GM18868 (cell line): ENCODE data around the gene TMED8.
"Not testable (repeated sequence)": the region's sequence is repeated elsewhere in the genome, so short reads cannot be mapped to it uniquely, and the experiment has no call there.

Source experiments
- ATAC-seq: cut with Tn5 transposase; IDR thresholded peaks from one replicate; pipeline ENCODE4 v1.9.1; 2021; ENCODE audit warnings: mild to moderate bottlenecking, moderate library complexity; ENCODE audit not compliant: unreplicated experiment

Gene TMED8

GRCh38 chr14:77369285-77369684 is 7.6 kb downstream of the TMED8 start:
- ATAC-seq: no peak

- ATAC-seq: peak; percentile 51
Measured at GRCh38 chr14:77364146-77364545, 12.7 kb downstream of the TMED8 start.

GRCh38 chr14:77359626-77360025 is 17.3 kb downstream of the TMED8 start:
- no peak for ATAC-seq

GRCh38 chr14:77356899-77357298 is 20.0 kb downstream of the TMED8 start:
- no peak for ATAC-seq

- no peak for ATAC-seq
Measured at GRCh38 chr14:77355811-77356210, 21.1 kb downstream of the TMED8 start.

GRCh38 chr14:77353469-77354141 is 23.3 kb downstream of the TMED8 start:
- no peak for ATAC-seq

GRCh38 chr14:77347751-77348150 is 29.1 kb downstream of the TMED8 start:
- ATAC-seq: peak; percentile 57

GRCh38 chr14:77346495-77346894 is 30.4 kb downstream of the TMED8 start:
- no peak for ATAC-seq

- no peak for ATAC-seq
Measured at GRCh38 chr14:77344377-77344996, 32.4 kb downstream of the TMED8 start.

- ATAC-seq: no peak
Measured at GRCh38 chr14:77343662-77344061, 33.2 kb downstream of the TMED8 start.

GRCh38 chr14:77342726-77343397 is 34.0 kb downstream of the TMED8 start:
- ATAC-seq: no peak

GRCh38 chr14:77340389-77340788 is 36.5 kb downstream of the TMED8 start:
- no peak for ATAC-seq

- ATAC-seq: no peak
Measured at GRCh38 chr14:77339407-77339806, 37.5 kb downstream of the TMED8 start.

- ATAC-seq: no peak
Measured at GRCh38 chr14:77338302-77338701, 38.6 kb downstream of the TMED8 start.

- ATAC-seq: no peak
Measured at GRCh38 chr14:77337880-77338279, 39.0 kb downstream of the TMED8 start.

GRCh38 chr14:77337255-77337654 is 39.6 kb downstream of the TMED8 start:
- ATAC-seq: not testable (repeated sequence)

GRCh38 chr14:77335576-77335975 is 41.3 kb downstream of the TMED8 start:
- no peak for ATAC-seq

GRCh38 chr14:77329872-77330271 is 47.0 kb downstream of the TMED8 start:
- ATAC-seq: no peak

GRCh38 chr14:77327111-77327510 is 49.8 kb downstream of the TMED8 start:
- no peak for ATAC-seq

GRCh38 chr14:77325746-77326094 is 51.2 kb downstream of the TMED8 start:
- no peak for ATAC-seq

- ATAC-seq: no peak
Measured at GRCh38 chr14:77324816-77325745, 51.8 kb downstream of the TMED8 start.
